K562 (cell line): ENCODE data around the gene SLC17A2. TPM values are rescaled to one million over a fixed set of nuclear protein-coding genes. Genes with fewer than 3 reads are reported as not detected.

Experiments
- ATAC-seq: fragments of 200-7000 bp; cut with Tn5 transposase; 3 replicates; pipeline ENCODE4 v1.9.1; 2020; ENCODE audit warnings: moderate library complexity
- BruUV-seq: library from RNA; stranded (reverse); fragments of 400-500 nt; replicated peaks from 2 replicates; lab custom pipeline; 2021; lab: Mats Ljungman, UMichigan
- CTCF ChIA-PET: fragments of 300-600 bp; formaldehyde crosslinking; extraction: SDS; loops from one replicate; lab custom pipeline; 2021; ENCODE audit warnings: low intra/inter-chr PET ratio; lab: Yijun Ruan, JAX
- POLR2A ChIA-PET: fragments of 300-600, 350-650 bp; sonication (Branson Sonifier 250); formaldehyde crosslinking; extraction: SDS; loops from one replicate; lab custom pipeline; 2021; ENCODE audit warnings: antibody characterized with exemption, inconsistent platforms; lab: Yijun Ruan, JAX
- DNase-seq, 4 experiments: peaks; one replicate each; pipeline versions ENCODE4 v3.0.0 to v3.0.0-alpha.2; 2011 to 2018; ENCODE audit warnings: low spot score in 3 of 4, mixed read lengths in 3 of 4; ENCODE audit errors: extremely low read depth in 1 of 4
- FAIRE-seq: peaks from 2 replicates; lab custom pipeline; 2011; peaks lifted over from hg19 to GRCh38; lab: Jason Lieb, UNC
- H2AFZ ChIP-seq: 2 replicates; pipeline ENCODE4 v1.6.0; 2011; ENCODE audit warnings: low read depth, low read length, control low read depth, inconsistent platforms
- H3K27ac ChIP-seq: fragments of 200-600 bp; 3 replicates; pipeline ENCODE4 v1.8.0; 2011; ENCODE audit warnings: low read depth, mild to moderate bottlenecking, control low read depth, inconsistent platforms, low read length, moderate library complexity, mixed read lengths; ENCODE audit errors: extremely low read depth
- H3K27me3 ChIP-seq, 2 experiments: fragments of 300-600 bp in 1 of 2; 2 replicates in 1 of 2; 3 replicates in 1 of 2; pipeline versions ENCODE4 v1.6.0 to v1.8.0; 2011; ENCODE audit warnings: inconsistent platforms in 2 of 2, low read length in 2 of 2, mild to moderate bottlenecking in 1 of 2, mixed read lengths in 1 of 2, moderate library complexity in 1 of 2; ENCODE audit not compliant: control insufficient read depth in 2 of 2, insufficient read depth in 2 of 2
- H3K36me3 ChIP-seq: fragments of 300-600 bp; 3 replicates; pipeline ENCODE4 v1.8.0; 2011; ENCODE audit warnings: mild to moderate bottlenecking, low read length, inconsistent platforms; ENCODE audit not compliant: control insufficient read depth, insufficient read depth
- H3K4me1 ChIP-seq, 2 experiments: fragments of 200-600 bp in 1 of 2; replicated peaks in 1 of 2; 2 replicates in 1 of 2; 3 replicates in 1 of 2; pipeline versions ENCODE4 v1.5.1 to v1.8.0; 2011; ENCODE audit warnings: inconsistent platforms in 2 of 2, low read length in 2 of 2, mild to moderate bottlenecking in 1 of 2, mixed read lengths in 1 of 2, moderate library complexity in 1 of 2; ENCODE audit not compliant: control insufficient read depth in 2 of 2, insufficient read depth in 2 of 2
- H3K4me2 ChIP-seq: 2 replicates; pipeline ENCODE4 v1.6.1; 2011; ENCODE audit warnings: low read length, control low read depth, inconsistent platforms, mixed read lengths; ENCODE audit not compliant: insufficient read depth
- H3K4me3 ChIP-seq: fragments of 200-600 bp; sonication (generic), shearing (Covaris generic); 2 replicates; pipeline ENCODE4 v1.5.1; 2016; ENCODE audit warnings: control low read depth, inconsistent platforms
- H3K79me2 ChIP-seq: fragments of 200-600 bp; 3 replicates; pipeline ENCODE4 v1.8.0; 2011; ENCODE audit warnings: low read length, inconsistent platforms; ENCODE audit not compliant: control insufficient read depth, insufficient read depth
- H3K9ac ChIP-seq, 2 experiments: 2 replicates each; pipeline versions ENCODE4 v1.6.0 to v1.6.1; 2011; ENCODE audit warnings: low read depth in 2 of 2, low read length in 2 of 2, control low read depth in 1 of 2, inconsistent platforms in 1 of 2, mild to moderate bottlenecking in 1 of 2, mixed read lengths in 1 of 2; ENCODE audit not compliant: insufficient read depth in 1 of 2
- H3K9me1 ChIP-seq: one replicate; pipeline ENCODE4 v1.6.0; 2011; ENCODE audit warnings: inconsistent platforms, mild to moderate bottlenecking, low read length, moderate library complexity; ENCODE audit not compliant: control insufficient read depth, insufficient read depth
- H3K9me3 ChIP-seq: replicated peaks from 2 replicates; pipeline ENCODE4 v1.5.1; 2011; ENCODE audit warnings: low read depth, low read length, inconsistent platforms; ENCODE audit not compliant: control insufficient read depth, insufficient read depth
- H4K20me1 ChIP-seq: replicated peaks from 2 replicates; pipeline ENCODE4 v1.6.1; 2011; ENCODE audit warnings: low read length, inconsistent platforms, mixed read lengths; ENCODE audit not compliant: control insufficient read depth, insufficient read depth
- CTCF ChIP-seq, 3 experiments: IDR thresholded peaks in 2 of 3; conservative IDR thresholded peaks in 1 of 3; 2 replicates each; pipeline ENCODE4 v1.5.1; 2011 to 2012; ENCODE audit warnings: low read length in 3 of 3, mild to moderate bottlenecking in 3 of 3, control low read depth in 2 of 3, improper control_type of control experiment in 1 of 3, inconsistent platforms in 1 of 3, low read depth in 1 of 3, mixed read lengths in 1 of 3, moderate library complexity in 1 of 3; ENCODE audit not compliant: insufficient read depth in 2 of 3
- DNMT1 ChIP-seq: fragments of 450-650 bp; IDR thresholded peaks from 2 replicates; pipeline ENCODE4 v1.6.1; 2016; ENCODE audit warnings: antibody characterized with exemption, mild to moderate bottlenecking
- FIP1L1 ChIP-seq: fragments of 200-400 bp; formaldehyde crosslinking; IDR thresholded peaks from 2 replicates; pipeline ENCODE4 v1.6.1; 2018; ENCODE audit warnings: mild to moderate bottlenecking, low read depth, low read length; ENCODE audit not compliant: poor library complexity, severe bottlenecking
- PHF20 ChIP-seq: fragments of 450-650 bp; IDR thresholded peaks from 2 replicates; pipeline ENCODE4 v1.6.1; 2018; ENCODE audit not compliant: partially characterized antibody
- RBM34 ChIP-seq: fragments of 200-400 bp; formaldehyde crosslinking; IDR thresholded peaks from 2 replicates; pipeline ENCODE4 v1.6.1; 2018; ENCODE audit warnings: low read length, borderline replicate concordance; ENCODE audit not compliant: insufficient read depth
- SNIP1 ChIP-seq: fragments of 450-650 bp; IDR thresholded peaks from 2 replicates; pipeline ENCODE4 v1.7.1; 2017; ENCODE audit warnings: low read depth, mild to moderate bottlenecking
- SREBF1 ChIP-seq: fragments of 150-350 bp; IDR thresholded peaks from 2 replicates; pipeline ENCODE4 v1.6.1; 2014; ENCODE audit warnings: antibody characterized with exemption, low read depth, low read length, borderline replicate concordance
- ZBTB11 ChIP-seq, 3 experiments: fragments of 200-800 bp in 1 of 3; fragments of 250-450 bp in 1 of 3; fragments of 450-650 bp in 1 of 3; sonication (Bioruptor Pico) in 1 of 3; sonication (Bioruptor generic) in 1 of 3; formaldehyde crosslinking in 1 of 3; IDR thresholded peaks; 2 replicates each; pipeline versions ENCODE4 v1.6.1 to v1.8.0; 2016 to 2022; ENCODE audit warnings: mild to moderate bottlenecking in 2 of 3, missing genetic modification characterization in 2 of 3, missing compliant biosample characterization in 1 of 3, moderate library complexity in 1 of 3
- WGBS: fragments of 100-300 bp; shearing (Covaris generic); methylation state at CpG from one replicate; pipeline ENCODE4 v1.1.6; 2016; ENCODE audit warnings: low coverage, mixed read lengths; ENCODE audit not compliant: insufficient coverage; ENCODE audit errors: missing lambda C conversion rate; 5-methylcytosine and 5-hydroxymethylcytosine counted together
- in situ Hi-C: fragments of 300-500 bp; cut with MboI; formaldehyde crosslinking; loops from 4 replicates; pipeline ENCODE4 v1.15.0; 2018; ENCODE audit warnings: inconsistent platforms, mixed read lengths
- intact Hi-C: fragments of 100-400 bp; cut with micrococcal nuclease; formaldehyde crosslinking; loops from 2 replicates; pipeline ENCODE4 v1.14.2; 2022
- polyA plus RNA-seq, 8 experiments: library from polyadenylated mRNA; depleted of rRNA in 4 of 8; stranded (reverse) in 5 of 8; unstranded in 3 of 8; fragments of >200 nt; fragmentation: Nextera tagmentation in 2 of 8; fragmentation: Illumina TruSeq in 1 of 8; extraction: Ambion mirVana in 2 of 8; extraction: Trizol in 1 of 8; gene quantifications; 2 replicates each; pipeline versions ENCODE4 v1.2.1 to v1.2.3, GENCODE V29; 2011 to 2014; ENCODE audit warnings: inconsistent platforms in 1 of 8, missing spikeins in 1 of 8
- total RNA-seq, 7 experiments: library from RNA; depleted of rRNA in 6 of 7; stranded (reverse); fragments of >200 nt in 6 of 7; fragmentation: Illumina TruSeq in 2 of 7; extraction: Trizol in 2 of 7; gene quantifications; 2 replicates each; pipeline versions ENCODE4 v1.2.1 to v1.2.3, GENCODE V29; 2011 to 2021; ENCODE audit warnings: low replicate concordance in 1 of 7

SLC17A2 gene
- total and polyA plus RNA-seq, 9 of the 15 experiments (the other 6 are each of a cell fraction or from before 2014, with no cell fraction given): not detected

DNA sequence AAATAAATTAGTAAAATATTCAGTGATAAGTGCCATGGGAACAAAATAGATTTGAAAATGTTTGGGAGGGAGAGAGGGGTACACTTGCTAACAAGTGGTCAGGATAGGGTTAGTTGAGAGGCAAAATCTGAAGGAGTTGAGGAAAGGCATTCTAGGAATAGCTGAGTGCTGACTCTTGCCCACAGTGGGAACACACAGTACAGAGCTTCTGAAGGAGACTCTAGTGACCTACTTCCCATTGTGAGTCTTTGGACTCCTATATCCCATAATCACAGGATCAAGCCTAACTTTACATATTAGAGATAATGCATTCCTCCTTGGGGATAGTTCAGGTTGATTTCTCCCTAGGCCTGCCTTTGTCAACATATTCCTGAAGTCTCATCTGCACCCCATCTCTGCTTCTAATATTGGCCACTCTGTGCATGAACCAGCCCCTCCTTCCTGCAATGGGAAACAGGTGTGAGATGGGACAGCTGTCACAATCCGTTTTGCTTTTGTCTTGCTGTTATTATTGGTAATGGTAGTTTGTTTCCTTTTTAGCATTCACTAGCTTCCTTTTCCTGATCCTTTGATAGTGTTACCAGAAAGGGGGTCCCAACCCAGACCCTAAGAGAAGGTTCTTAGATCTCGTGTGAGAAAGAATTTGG is 29.5 kb upstream of the SLC17A2 start:
- H3K4me3 ChIP-seq: no peak overlapping the region
- H3K27me3 ChIP-seq: no peaks in the 10 kb centered on the region
- no peak overlapping the region for H3K9ac ChIP-seq
- no peaks in the 10 kb centered on the region for H3K9me1 ChIP-seq
- 14% methylated on average over 2 of the region's 2 CpGs for WGBS
- ATAC-seq (no peak), FAIRE-seq (no peak), DNase-seq (no peak)
- no peaks in the 10 kb centered on the region for H4K20me1 ChIP-seq
- ChIA-PET CTCF (interaction anchor here (0.6 kb wide), 1 partner anchor 165 kb away, joined by 3 read pairs; no protein-coding TSS in a partner anchor), POLR2A (interaction anchor here (0.6 to 1.3 kb wide), 3 partner anchors 32 to 242 kb away, joined by 3 to 5 read pairs (median 3); no protein-coding TSS in a partner anchor)
- H3K36me3 ChIP-seq: no peaks in the 10 kb centered on the region
- H3K27ac ChIP-seq: no peak overlapping the region
- intact Hi-C loops: no loop called here
- peaks cover 11% of the 10 kb centered on the region for H3K79me2 ChIP-seq
- H3K9me3 ChIP-seq: peaks cover 14% of the 10 kb centered on the region
- H3K4me1 ChIP-seq: peaks cover 6 to 19% of the 10 kb centered on the region in 2 experiments; a peak in 3 of 5 replicates
- H3K4me2 ChIP-seq: no peak overlapping the region
- H2AFZ ChIP-seq: no peak overlapping the region
- no TSS peak for BruUV-seq
- no peak for TF ChIP-seq RBM34
- no peak for TF ChIP-seq SNIP1
- TF ChIP-seq FIP1L1: no peak
- no peak for TF ChIP-seq CTCF (IDR thresholded peaks at IDR 0.05 in 2 of 3, conservative IDR thresholded peaks at IDR 0.05 in 1 of 3; ENCODE audit: insufficient read depth in 2 of 3, low read depth in 1 of 3, low read length in 3 of 3)
- TF ChIP-seq ZBTB11 (CRISPR knock-in tag; IDR thresholded peaks at IDR 0.05): no peak
- TF ChIP-seq PHF20: no peak
- no peak for TF ChIP-seq DNMT1
- TF ChIP-seq SREBF1: no peak
- in situ Hi-C loops: no loop called here
